DOHH2 (cell line): ENCODE data around the gene WDR5B.

ENCODE experiments used
- EZH2phosphoT487 ChIP-seq: fragments of 200-600 bp; sonication (generic); IDR thresholded peaks from 2 replicates; pipeline ENCODE4 v1.6.1; 2017; ENCODE audit warnings: borderline replicate concordance, mild to moderate bottlenecking, antibody characterized with exemption, low read length, moderate library complexity, mixed read lengths
- TF ChIP-seq, protein P1 (sequence below): fragments of 200-600 bp; sonication (generic); IDR thresholded peaks from one replicate; pipeline ENCODE4 v1.5.1; 2014; ENCODE audit warnings: antibody characterized with exemption, mild to moderate bottlenecking, low read depth, low read length; ENCODE audit not compliant: poor library complexity, severe bottlenecking

DNA sequence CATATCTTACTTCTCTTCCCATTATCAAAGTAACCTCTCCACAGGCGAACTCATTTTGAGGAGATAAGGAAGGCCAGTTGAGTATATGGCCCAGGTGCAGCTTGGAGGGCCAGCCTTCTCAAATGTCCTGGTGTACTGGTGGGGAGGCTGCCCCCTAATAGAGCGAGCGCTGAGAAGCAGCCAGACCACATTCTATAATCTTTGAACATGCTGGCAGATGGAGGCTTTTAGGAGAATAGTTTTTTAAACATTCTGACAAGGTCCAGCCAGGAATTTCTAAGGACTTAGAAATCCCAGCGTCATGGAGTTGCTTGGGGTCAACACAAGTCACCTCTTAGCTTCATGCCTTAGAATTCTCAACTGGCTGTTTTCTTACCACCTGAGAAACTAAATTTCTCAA lies 5.8 kb downstream of the WDR5B start:
- TF ChIP-seq, protein P1, sequence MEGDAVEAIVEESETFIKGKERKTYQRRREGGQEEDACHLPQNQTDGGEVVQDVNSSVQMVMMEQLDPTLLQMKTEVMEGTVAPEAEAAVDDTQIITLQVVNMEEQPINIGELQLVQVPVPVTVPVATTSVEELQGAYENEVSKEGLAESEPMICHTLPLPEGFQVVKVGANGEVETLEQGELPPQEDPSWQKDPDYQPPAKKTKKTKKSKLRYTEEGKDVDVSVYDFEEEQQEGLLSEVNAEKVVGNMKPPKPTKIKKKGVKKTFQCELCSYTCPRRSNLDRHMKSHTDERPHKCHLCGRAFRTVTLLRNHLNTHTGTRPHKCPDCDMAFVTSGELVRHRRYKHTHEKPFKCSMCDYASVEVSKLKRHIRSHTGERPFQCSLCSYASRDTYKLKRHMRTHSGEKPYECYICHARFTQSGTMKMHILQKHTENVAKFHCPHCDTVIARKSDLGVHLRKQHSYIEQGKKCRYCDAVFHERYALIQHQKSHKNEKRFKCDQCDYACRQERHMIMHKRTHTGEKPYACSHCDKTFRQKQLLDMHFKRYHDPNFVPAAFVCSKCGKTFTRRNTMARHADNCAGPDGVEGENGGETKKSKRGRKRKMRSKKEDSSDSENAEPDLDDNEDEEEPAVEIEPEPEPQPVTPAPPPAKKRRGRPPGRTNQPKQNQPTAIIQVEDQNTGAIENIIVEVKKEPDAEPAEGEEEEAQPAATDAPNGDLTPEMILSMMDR: no peak
- TF ChIP-seq EZH2phosphoT487: no peak
